PC-9 (cell line): ENCODE data around the gene ZNRF3.

ENCODE experiments used
- CTCF ChIP-seq: fragments of 200-600 bp; sonication (generic); conservative IDR thresholded peaks from 2 replicates; pipeline ENCODE4 v1.6.1; 2017; ENCODE audit warnings: mixed run types, antibody characterized with exemption, mild to moderate bottlenecking, moderate library complexity
- EZH2 ChIP-seq: fragments of 200-600 bp; sonication (generic); IDR thresholded peaks from 2 replicates; pipeline ENCODE4 v1.8.0; 2017; ENCODE audit warnings: antibody characterized with exemption, low read depth

- no peak for TF ChIP-seq CTCF
- TF ChIP-seq EZH2, result no peak
Observed at GRCh38 chr22:29000641-29001040, 117.3 kb downstream of the ZNRF3 start.
